Activated CD4-positive, alpha-beta T cell treated with anti-CD3 and anti-CD28 coated beads, Interleukin-10, Interleukin-2, amounts not matched to agents 100 ng/mL and 50 ng/mL, durations not matched to agents 16 hours and 8 hours (primary cell): Measurements from ENCODE around the gene SPTLC2.
A peak's percentile ranks its signal among the peaks of the same experiment; 100 is the strongest.
"Not testable (repeated sequence)": the region's sequence is repeated elsewhere in the genome, so short reads cannot be mapped to it uniquely, and the experiment has no call there.

Experiments used
- DNase-seq: peaks from one replicate; pipeline ENCODE4 v3.0.0-alpha.2; 2020

Gene SPTLC2

GRCh38 chr14:77585385-77585784, 31.1 kb downstream of the SPTLC2 start:
- DNase-seq, result no peak

GRCh38 chr14:77584809-77585208, 31.6 kb downstream of the SPTLC2 start:
- DNase-seq, result no peak

- no peak for DNase-seq
Measured at GRCh38 chr14:77583657-77584056, 32.8 kb downstream of the SPTLC2 start.

- no peak for DNase-seq
Measured at GRCh38 chr14:77582511-77582910, 33.9 kb downstream of the SPTLC2 start.

GRCh38 chr14:77580964-77581505, 35.4 kb downstream of the SPTLC2 start:
- peak; percentile 81 for DNase-seq

GRCh38 chr14:77580477-77580876, 36.0 kb downstream of the SPTLC2 start:
- no peak for DNase-seq

- no peak for DNase-seq
Measured at GRCh38 chr14:77579780-77580179, 36.7 kb downstream of the SPTLC2 start.

- no peak for DNase-seq
Measured at GRCh38 chr14:77579065-77579464, 37.4 kb downstream of the SPTLC2 start.

- no peak for DNase-seq
Measured at GRCh38 chr14:77574446-77575115, 41.9 kb downstream of the SPTLC2 start.

GRCh38 chr14:77573964-77574363, 42.5 kb downstream of the SPTLC2 start:
- DNase-seq, result no peak

- DNase-seq, result peak; percentile 41
Measured at GRCh38 chr14:77570706-77571268, 45.6 kb downstream of the SPTLC2 start.

- DNase-seq, result no peak
Measured at GRCh38 chr14:77565994-77566305, 50.5 kb downstream of the SPTLC2 start.

GRCh38 chr14:77565289-77565993, 51.0 kb downstream of the SPTLC2 start:
- peak; percentile 45 for DNase-seq

GRCh38 chr14:77562681-77563080, 53.8 kb downstream of the SPTLC2 start:
- no peak for DNase-seq

- no peak for DNase-seq
Measured at GRCh38 chr14:77561881-77562280, 54.6 kb downstream of the SPTLC2 start.

GRCh38 chr14:77559381-77559780, 57.1 kb downstream of the SPTLC2 start:
- DNase-seq, result no peak

- DNase-seq, result no peak
Measured at GRCh38 chr14:77557391-77557790, 59.0 kb downstream of the SPTLC2 start.

GRCh38 chr14:77556946-77557345, 59.5 kb downstream of the SPTLC2 start:
- DNase-seq, result no peak

- no peak for DNase-seq
Measured at GRCh38 chr14:77554816-77555599, 61.4 kb downstream of the SPTLC2 start.

GRCh38 chr14:77554207-77554606, 62.2 kb downstream of the SPTLC2 start:
- DNase-seq, result peak; percentile 16

- DNase-seq, result no peak
Measured at GRCh38 chr14:77549451-77549850, 67.0 kb downstream of the SPTLC2 start.

GRCh38 chr14:77547512-77548180, 68.8 kb downstream of the SPTLC2 start:
- DNase-seq, result no peak

GRCh38 chr14:77545171-77545570, 71.3 kb downstream of the SPTLC2 start:
- not testable (repeated sequence) for DNase-seq
